ENCODE data around the gene AGBL4. TPM values are rescaled to one million over a fixed set of nuclear protein-coding genes. Genes with fewer than 3 reads are reported as not detected.

Gene AGBL4
- total and polyA plus RNA-seq, 7 donors = 0.01 to 0.05 TPM; not detected in 5

DNA sequence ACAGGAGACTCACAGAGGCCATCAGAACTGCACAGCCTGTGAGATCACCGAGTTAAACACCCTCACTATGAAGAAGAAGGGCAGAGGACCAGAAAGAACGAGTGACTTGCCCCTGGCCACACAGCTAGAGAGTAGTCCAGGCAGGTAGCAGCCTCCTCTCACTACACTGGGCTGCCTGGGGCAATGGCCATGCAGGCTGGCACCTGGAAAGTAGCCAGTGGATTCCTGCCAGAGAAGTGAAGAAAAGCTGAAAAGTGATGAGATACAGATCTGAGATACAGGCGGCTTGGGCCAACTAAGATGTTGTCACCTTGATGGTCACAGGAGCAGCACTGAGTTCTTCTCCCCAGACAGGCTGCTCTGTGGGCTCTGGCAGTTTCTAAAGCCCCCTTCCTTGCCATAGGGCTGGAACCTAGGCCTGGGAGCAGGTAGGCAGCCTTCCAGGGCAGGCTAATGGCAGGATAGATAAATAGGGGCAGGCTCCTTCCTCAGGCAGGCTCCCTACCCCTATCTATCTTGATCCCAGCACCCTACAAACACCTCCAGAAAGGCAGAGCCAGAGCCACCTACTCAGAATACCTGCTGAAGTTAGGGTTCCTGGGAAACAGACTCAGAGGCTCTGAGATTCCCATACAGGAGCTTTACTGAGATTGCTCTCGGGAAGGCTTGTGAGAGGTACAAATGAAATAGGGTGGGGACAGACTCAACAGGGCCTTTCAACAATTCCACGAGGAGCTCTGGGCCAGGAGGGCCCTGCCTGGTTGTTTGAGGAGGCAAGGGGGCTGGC lies 1353.3 kb downstream of the AGBL4 start:
- DNase-seq = no peak
- no peak for ATAC-seq
- no peak overlapping the region for H3K4me3 ChIP-seq
- H3K36me3 ChIP-seq (ENCODE audit: insufficient read depth in 1 of 2, low read depth in 1 of 2) = no peaks in the 10 kb centered on the region
- H3K9me3 ChIP-seq = no peaks in the 10 kb centered on the region
- H3K4me1 ChIP-seq = no peaks in the 10 kb centered on the region
- H3K27me3 ChIP-seq (ENCODE audit: insufficient read depth in 3 of 3, low read length in 2 of 3) = no peaks in the 10 kb centered on the region
- H3K27ac ChIP-seq = no peak overlapping the region
- 68 to 74% (median 74%) methylated on average over 5 of the region's 5 CpGs for WGBS, 3 donors
- intact Hi-C loops (cut with DNase I) = loop anchor here in 1 of 2 donors (10.0 kb wide), 1 partner anchor 144 kb away; no protein-coding TSS in a partner anchor
- TF ChIP-seq, protein P1, sequence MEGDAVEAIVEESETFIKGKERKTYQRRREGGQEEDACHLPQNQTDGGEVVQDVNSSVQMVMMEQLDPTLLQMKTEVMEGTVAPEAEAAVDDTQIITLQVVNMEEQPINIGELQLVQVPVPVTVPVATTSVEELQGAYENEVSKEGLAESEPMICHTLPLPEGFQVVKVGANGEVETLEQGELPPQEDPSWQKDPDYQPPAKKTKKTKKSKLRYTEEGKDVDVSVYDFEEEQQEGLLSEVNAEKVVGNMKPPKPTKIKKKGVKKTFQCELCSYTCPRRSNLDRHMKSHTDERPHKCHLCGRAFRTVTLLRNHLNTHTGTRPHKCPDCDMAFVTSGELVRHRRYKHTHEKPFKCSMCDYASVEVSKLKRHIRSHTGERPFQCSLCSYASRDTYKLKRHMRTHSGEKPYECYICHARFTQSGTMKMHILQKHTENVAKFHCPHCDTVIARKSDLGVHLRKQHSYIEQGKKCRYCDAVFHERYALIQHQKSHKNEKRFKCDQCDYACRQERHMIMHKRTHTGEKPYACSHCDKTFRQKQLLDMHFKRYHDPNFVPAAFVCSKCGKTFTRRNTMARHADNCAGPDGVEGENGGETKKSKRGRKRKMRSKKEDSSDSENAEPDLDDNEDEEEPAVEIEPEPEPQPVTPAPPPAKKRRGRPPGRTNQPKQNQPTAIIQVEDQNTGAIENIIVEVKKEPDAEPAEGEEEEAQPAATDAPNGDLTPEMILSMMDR (IDR thresholded peaks at IDR 0.05) = no peak

DNA sequence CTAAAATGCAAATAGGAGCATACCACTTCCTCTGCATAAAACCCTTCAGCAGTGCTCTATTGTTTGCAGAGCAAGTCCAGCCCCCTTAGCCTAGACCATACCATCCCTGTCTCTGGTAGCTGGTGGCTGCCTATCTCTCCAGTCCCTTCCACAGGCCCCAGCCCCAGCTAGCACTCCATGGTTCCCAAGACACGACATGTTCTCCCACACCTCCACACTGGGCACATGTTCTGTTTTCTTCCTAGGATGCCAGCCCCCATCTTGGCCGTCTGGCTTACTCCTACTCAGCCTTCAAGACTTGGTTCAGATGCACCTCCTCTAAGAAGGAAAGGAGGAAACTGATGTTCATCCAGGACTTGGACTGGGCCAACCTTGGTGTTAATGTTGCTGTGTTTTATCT lies 1355.4 kb downstream of the AGBL4 start:
- TF ChIP-seq, protein P1 (IDR thresholded peaks at IDR 0.05) = no peak
- no peak overlapping the region for H3K27ac ChIP-seq
- intact Hi-C loops (cut with DNase I) = no loop called here
- no peaks in the 10 kb centered on the region for H3K27me3 ChIP-seq (ENCODE audit: insufficient read depth in 3 of 3, low read length in 2 of 3)
- ATAC-seq (no peak), DNase-seq (no peak)
- no peaks in the 10 kb centered on the region for H3K36me3 ChIP-seq (ENCODE audit: insufficient read depth in 1 of 2, low read depth in 1 of 2)
- H3K4me3 ChIP-seq = no peak overlapping the region
- WGBS, 3 donors = 78 to 89% (median 81%) methylated on average over 2 of the region's 2 CpGs
- no peaks in the 10 kb centered on the region for H3K9me3 ChIP-seq
- H3K4me1 ChIP-seq = no peaks in the 10 kb centered on the region

DNA sequence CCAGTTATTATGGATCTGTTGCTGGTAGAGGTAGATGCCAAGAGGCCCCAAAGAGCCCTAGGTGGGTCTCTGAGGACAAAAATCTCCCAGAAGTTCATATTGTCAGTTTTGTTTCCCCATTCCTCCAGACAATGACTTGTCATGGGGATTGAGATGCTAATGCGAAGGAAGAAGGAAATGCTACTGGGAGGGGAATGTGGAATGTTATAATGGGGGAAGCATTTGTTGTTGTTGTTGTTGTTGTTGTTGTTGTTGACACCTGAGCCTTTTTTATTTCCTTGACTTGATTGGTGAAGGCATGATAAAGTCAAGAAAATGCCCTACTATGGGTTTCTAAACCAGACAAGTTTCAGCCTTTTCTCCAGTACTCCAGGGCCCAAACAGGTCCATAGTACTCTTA lies 1356.0 kb downstream of the AGBL4 start:
- ATAC-seq (no peak), DNase-seq (no peak)
- H3K27me3 ChIP-seq (ENCODE audit: insufficient read depth in 3 of 3, low read length in 2 of 3) = no peaks in the 10 kb centered on the region
- no peaks in the 10 kb centered on the region for H3K9me3 ChIP-seq
- WGBS, 3 donors = 76 to 88% (median 86%) methylated on average over 1 of the region's 1 CpG
- H3K4me1 ChIP-seq = no peaks in the 10 kb centered on the region
- no peak overlapping the region for H3K27ac ChIP-seq
- intact Hi-C loops (cut with DNase I) = no loop called here
- no peaks in the 10 kb centered on the region for H3K36me3 ChIP-seq (ENCODE audit: insufficient read depth in 1 of 2, low read depth in 1 of 2)
- H3K4me3 ChIP-seq = no peak overlapping the region
- TF ChIP-seq, protein P1 (IDR thresholded peaks at IDR 0.05) = no peak

DNA sequence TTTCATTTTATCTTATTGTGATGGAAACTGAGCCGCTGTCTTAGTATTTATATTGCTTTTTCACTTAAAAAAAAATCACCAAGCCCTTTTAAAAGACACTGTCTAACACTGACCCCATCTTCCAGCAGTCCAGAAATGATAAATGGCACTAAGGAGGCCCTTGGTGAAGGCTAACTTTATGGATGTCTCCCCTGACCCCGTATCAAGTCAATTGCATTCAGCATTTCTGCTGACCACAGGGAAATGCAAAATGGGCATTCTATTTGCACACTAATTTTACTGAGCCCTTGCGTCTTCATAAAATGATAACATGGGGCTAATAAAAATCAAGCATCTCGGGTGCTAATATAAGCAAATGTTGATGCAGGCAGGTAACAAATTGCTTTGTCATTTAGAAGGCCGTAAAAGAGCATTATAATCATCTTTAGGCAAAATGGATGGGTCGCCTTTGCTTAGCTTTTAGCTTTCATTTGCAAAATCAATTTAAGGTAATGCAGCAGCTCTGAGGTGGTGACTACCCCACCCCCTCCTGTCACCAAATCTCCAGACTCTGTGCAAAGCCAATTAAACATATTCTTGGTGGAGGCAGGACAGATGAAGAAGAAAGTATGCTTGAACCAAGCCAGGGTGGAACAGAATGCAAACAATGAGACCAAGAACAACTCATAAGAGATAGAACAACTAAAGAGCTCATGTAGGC lies 1357.9 kb downstream of the AGBL4 start:
- 73 to 81% (median 80%) methylated on average over 6 of the region's 6 CpGs for WGBS, 3 donors
- no peaks in the 10 kb centered on the region for H3K9me3 ChIP-seq
- H3K36me3 ChIP-seq (ENCODE audit: insufficient read depth in 1 of 2, low read depth in 1 of 2) = no peaks in the 10 kb centered on the region
- H3K4me1 ChIP-seq = no peaks in the 10 kb centered on the region
- H3K27ac ChIP-seq = no peak overlapping the region
- ATAC-seq = no peak
- intact Hi-C loops (cut with DNase I) = no loop called here
- H3K27me3 ChIP-seq (ENCODE audit: insufficient read depth in 3 of 3, low read length in 2 of 3) = no peaks in the 10 kb centered on the region
- TF ChIP-seq, protein P1 (IDR thresholded peaks at IDR 0.05) = no peak
- no peak overlapping the region for H3K4me3 ChIP-seq
- no peak for DNase-seq

Data from psoas muscle (tissue), 8 donors.